K562 (cell line): ENCODE measurements around the gene IL31RA. TPM values are rescaled to one million over a fixed set of nuclear protein-coding genes. Genes with fewer than 3 reads are reported as not detected.

Experiments
- ATAC-seq: fragments of 200-7000 bp; cut with Tn5 transposase; 3 replicates; pipeline ENCODE4 v1.9.1; 2020; ENCODE audit warnings: moderate library complexity
- BruUV-seq: library from RNA; stranded (reverse); fragments of 400-500 nt; replicated peaks from 2 replicates; lab custom pipeline; 2021; lab: Mats Ljungman, UMichigan
- CTCF ChIA-PET: fragments of 300-600 bp; formaldehyde crosslinking; extraction: SDS; loops from one replicate; lab custom pipeline; 2021; ENCODE audit warnings: low intra/inter-chr PET ratio; lab: Yijun Ruan, JAX
- POLR2A ChIA-PET: fragments of 300-600, 350-650 bp; sonication (Branson Sonifier 250); formaldehyde crosslinking; extraction: SDS; loops from one replicate; lab custom pipeline; 2021; ENCODE audit warnings: antibody characterized with exemption, inconsistent platforms; lab: Yijun Ruan, JAX
- DNase-seq, 4 experiments: peaks; one replicate each; pipeline versions ENCODE4 v3.0.0 to v3.0.0-alpha.2; 2011 to 2018; ENCODE audit warnings: low spot score in 3 of 4, mixed read lengths in 3 of 4; ENCODE audit errors: extremely low read depth in 1 of 4
- FAIRE-seq: peaks from 2 replicates; lab custom pipeline; 2011; peaks lifted over from hg19 to GRCh38; lab: Jason Lieb, UNC
- H2AFZ ChIP-seq: 2 replicates; pipeline ENCODE4 v1.6.0; 2011; ENCODE audit warnings: low read depth, low read length, control low read depth, inconsistent platforms
- H3K27ac ChIP-seq: fragments of 200-600 bp; 3 replicates; pipeline ENCODE4 v1.8.0; 2011; ENCODE audit warnings: low read depth, mild to moderate bottlenecking, control low read depth, inconsistent platforms, low read length, moderate library complexity, mixed read lengths; ENCODE audit errors: extremely low read depth
- H3K27me3 ChIP-seq, 2 experiments: fragments of 300-600 bp in 1 of 2; 2 replicates in 1 of 2; 3 replicates in 1 of 2; pipeline versions ENCODE4 v1.6.0 to v1.8.0; 2011; ENCODE audit warnings: inconsistent platforms in 2 of 2, low read length in 2 of 2, mild to moderate bottlenecking in 1 of 2, mixed read lengths in 1 of 2, moderate library complexity in 1 of 2; ENCODE audit not compliant: control insufficient read depth in 2 of 2, insufficient read depth in 2 of 2
- H3K36me3 ChIP-seq: fragments of 300-600 bp; 3 replicates; pipeline ENCODE4 v1.8.0; 2011; ENCODE audit warnings: mild to moderate bottlenecking, low read length, inconsistent platforms; ENCODE audit not compliant: control insufficient read depth, insufficient read depth
- H3K4me1 ChIP-seq, 2 experiments: fragments of 200-600 bp in 1 of 2; replicated peaks in 1 of 2; 2 replicates in 1 of 2; 3 replicates in 1 of 2; pipeline versions ENCODE4 v1.5.1 to v1.8.0; 2011; ENCODE audit warnings: inconsistent platforms in 2 of 2, low read length in 2 of 2, mild to moderate bottlenecking in 1 of 2, mixed read lengths in 1 of 2, moderate library complexity in 1 of 2; ENCODE audit not compliant: control insufficient read depth in 2 of 2, insufficient read depth in 2 of 2
- H3K4me2 ChIP-seq: 2 replicates; pipeline ENCODE4 v1.6.1; 2011; ENCODE audit warnings: low read length, control low read depth, inconsistent platforms, mixed read lengths; ENCODE audit not compliant: insufficient read depth
- H3K4me3 ChIP-seq: fragments of 200-600 bp; sonication (generic), shearing (Covaris generic); 2 replicates; pipeline ENCODE4 v1.5.1; 2016; ENCODE audit warnings: control low read depth, inconsistent platforms
- H3K79me2 ChIP-seq: fragments of 200-600 bp; 3 replicates; pipeline ENCODE4 v1.8.0; 2011; ENCODE audit warnings: low read length, inconsistent platforms; ENCODE audit not compliant: control insufficient read depth, insufficient read depth
- H3K9ac ChIP-seq, 2 experiments: 2 replicates each; pipeline versions ENCODE4 v1.6.0 to v1.6.1; 2011; ENCODE audit warnings: low read depth in 2 of 2, low read length in 2 of 2, control low read depth in 1 of 2, inconsistent platforms in 1 of 2, mild to moderate bottlenecking in 1 of 2, mixed read lengths in 1 of 2; ENCODE audit not compliant: insufficient read depth in 1 of 2
- H3K9me1 ChIP-seq: one replicate; pipeline ENCODE4 v1.6.0; 2011; ENCODE audit warnings: inconsistent platforms, mild to moderate bottlenecking, low read length, moderate library complexity; ENCODE audit not compliant: control insufficient read depth, insufficient read depth
- H3K9me3 ChIP-seq: replicated peaks from 2 replicates; pipeline ENCODE4 v1.5.1; 2011; ENCODE audit warnings: low read depth, low read length, inconsistent platforms; ENCODE audit not compliant: control insufficient read depth, insufficient read depth
- H4K20me1 ChIP-seq: replicated peaks from 2 replicates; pipeline ENCODE4 v1.6.1; 2011; ENCODE audit warnings: low read length, inconsistent platforms, mixed read lengths; ENCODE audit not compliant: control insufficient read depth, insufficient read depth
- BMI1 ChIP-seq: fragments of 150-350 bp; IDR thresholded peaks from 2 replicates; pipeline ENCODE4 v1.6.1; 2014; ENCODE audit warnings: low read length
- E2F3 ChIP-seq: fragments of 250-450 bp; sonication (Bioruptor Pico); IDR thresholded peaks from 2 replicates; pipeline ENCODE4 v1.4.0; 2020; ENCODE audit warnings: mild to moderate bottlenecking
- FOXA3 ChIP-seq, 2 experiments: fragments of 450-650 bp in 1 of 2; sonication (generic) in 1 of 2; formaldehyde crosslinking; IDR thresholded peaks in 1 of 2; conservative IDR thresholded peaks in 1 of 2; 2 replicates each; pipeline versions ENCODE4 v1.4.0 to v1.8.0; 2020 to 2022; ENCODE audit warnings: mild to moderate bottlenecking in 2 of 2, missing genetic modification reagents in 1 of 2
- HNRNPLL ChIP-seq: fragments of 200-400 bp; formaldehyde crosslinking; IDR thresholded peaks from 2 replicates; pipeline ENCODE4 v1.6.1; 2017; ENCODE audit warnings: low read length, low read depth, mild to moderate bottlenecking; ENCODE audit not compliant: poor library complexity, severe bottlenecking
- NRF1 ChIP-seq, 2 experiments: fragments of 450-650 bp; IDR thresholded peaks in 1 of 2; conservative IDR thresholded peaks in 1 of 2; 2 replicates each; pipeline ENCODE4 v1.6.1; 2014; ENCODE audit warnings: mild to moderate bottlenecking in 2 of 2
- POLR2A ChIP-seq: fragments of 450-650 bp; conservative IDR thresholded peaks from 2 replicates; pipeline ENCODE4 v1.6.1; 2016
- ZNF354B ChIP-seq: fragments of 250-450 bp; sonication (Bioruptor Pico); IDR thresholded peaks from 2 replicates; pipeline ENCODE4 v1.4.0; 2020
- ZNF589 ChIP-seq: fragments of 200-800 bp; sonication (Bioruptor generic); IDR thresholded peaks from 2 replicates; pipeline ENCODE4 v1.6.1; 2016; ENCODE audit warnings: low read depth, missing genetic modification characterization, missing compliant biosample characterization
- WGBS: fragments of 100-300 bp; shearing (Covaris generic); methylation state at CpG from one replicate; pipeline ENCODE4 v1.1.6; 2016; ENCODE audit warnings: low coverage, mixed read lengths; ENCODE audit not compliant: insufficient coverage; ENCODE audit errors: missing lambda C conversion rate; 5-methylcytosine and 5-hydroxymethylcytosine counted together
- in situ Hi-C: fragments of 300-500 bp; cut with MboI; formaldehyde crosslinking; loops from 4 replicates; pipeline ENCODE4 v1.15.0; 2018; ENCODE audit warnings: inconsistent platforms, mixed read lengths
- intact Hi-C: fragments of 100-400 bp; cut with micrococcal nuclease; formaldehyde crosslinking; loops from 2 replicates; pipeline ENCODE4 v1.14.2; 2022
- polyA plus RNA-seq, 8 experiments: library from polyadenylated mRNA; depleted of rRNA in 4 of 8; stranded (reverse) in 5 of 8; unstranded in 3 of 8; fragments of >200 nt; fragmentation: Nextera tagmentation in 2 of 8; fragmentation: Illumina TruSeq in 1 of 8; extraction: Ambion mirVana in 2 of 8; extraction: Trizol in 1 of 8; gene quantifications; 2 replicates each; pipeline versions ENCODE4 v1.2.1 to v1.2.3, GENCODE V29; 2011 to 2014; ENCODE audit warnings: inconsistent platforms in 1 of 8, missing spikeins in 1 of 8
- total RNA-seq, 7 experiments: library from RNA; depleted of rRNA in 6 of 7; stranded (reverse); fragments of >200 nt in 6 of 7; fragmentation: Illumina TruSeq in 2 of 7; extraction: Trizol in 2 of 7; gene quantifications; 2 replicates each; pipeline versions ENCODE4 v1.2.1 to v1.2.3, GENCODE V29; 2011 to 2021; ENCODE audit warnings: low replicate concordance in 1 of 7
- TF ChIP-seq, protein P1 (sequence below), 3 experiments: IDR thresholded peaks in 2 of 3; conservative IDR thresholded peaks in 1 of 3; 2 replicates each; pipeline ENCODE4 v1.5.1; 2011 to 2012; ENCODE audit warnings: low read length in 3 of 3, mild to moderate bottlenecking in 3 of 3, control low read depth in 2 of 3, improper control_type of control experiment in 1 of 3, inconsistent platforms in 1 of 3, low read depth in 1 of 3, mixed read lengths in 1 of 3, moderate library complexity in 1 of 3; ENCODE audit not compliant: insufficient read depth in 2 of 3
- TF ChIP-seq, protein P2 (sequence below): fragments of 450-650 bp; formaldehyde crosslinking; IDR thresholded peaks from 2 replicates; pipeline ENCODE4 v1.4.0; 2020; ENCODE audit warnings: mild to moderate bottlenecking, moderate library complexity
- TF ChIP-seq, protein P3 (sequence below): fragments of 250-450 bp; sonication (Bioruptor Pico); IDR thresholded peaks from 2 replicates; pipeline ENCODE4 v1.4.0; 2020
- TF ChIP-seq, protein P4 (sequence below): fragments of 250-450 bp; sonication (Bioruptor Pico); IDR thresholded peaks from 2 replicates; pipeline ENCODE4 v1.5.0; 2021

IL31RA gene
- total and polyA plus RNA-seq, 9 of the 15 experiments (the other 6 are each of a cell fraction or from before 2014, with no cell fraction given): not detected

DNA sequence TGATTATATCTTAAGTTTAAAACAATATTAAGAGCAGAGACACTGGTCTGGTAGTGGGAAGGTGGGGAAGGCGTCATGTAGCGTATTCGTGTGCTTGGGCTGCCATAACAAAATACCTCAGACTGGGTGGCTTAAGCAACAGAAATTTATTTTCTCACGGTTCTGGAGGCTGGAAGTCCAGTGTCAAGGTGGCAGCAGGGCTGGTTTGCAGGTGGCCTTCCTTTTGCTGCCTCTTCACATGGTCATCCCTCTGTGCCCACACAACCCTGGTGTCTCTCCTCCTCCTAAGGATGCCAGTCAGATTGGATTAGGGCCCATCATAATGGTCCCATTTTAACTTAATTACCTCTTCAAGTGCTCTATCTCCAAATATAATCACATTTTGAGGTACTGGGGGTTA, 9.6 kb downstream of the IL31RA start:
- FAIRE-seq: no peak
- Histone ChIP-seq H3K4me1 (no peaks in the 10 kb centered on the region; a peak in 1 of 5 replicates), H3K4me3 (no peak overlapping the region), H3K9me3 (peaks cover 2% of the 10 kb centered on the region), H3K36me3 (no peaks in the 10 kb centered on the region), H3K9ac (no peak overlapping the region), H3K79me2 (no peaks in the 10 kb centered on the region), H2AFZ (no peak overlapping the region), H3K4me2 (no peak overlapping the region), H3K27ac (no peak overlapping the region), H3K27me3 (peaks cover 2 to 10% of the 10 kb centered on the region in 2 experiments; a peak in 2 of 5 replicates), H3K9me1 (no peaks in the 10 kb centered on the region), H4K20me1 (0 out of 2 replicates have a peak, but pooled peaks cover 3% of the 10 kb centered on the region)
- ChIA-PET POLR2A (no interaction called here), CTCF (no interaction called here)
- no TSS peak for BruUV-seq
- no peak for ATAC-seq
- no peak for DNase-seq
- intact Hi-C loops: no loop called here
- WGBS: 4% methylated on average over 4 of the region's 4 CpGs
- TF ChIP-seq E2F3 (CRISPR knock-in tag) (no peak), BMI1 (no peak), HNRNPLL (no peak), ZNF354B (CRISPR knock-in tag) (no peak), POLR2A (no peak), NRF1 (conservative IDR thresholded peaks at IDR 0.05 in 1 of 2, IDR thresholded peaks at IDR 0.05 in 1 of 2) (no peak), FOXA3 (CRISPR knock-in tag; conservative IDR thresholded peaks at IDR 0.05 in 1 of 2, IDR thresholded peaks at IDR 0.05 in 1 of 2) (no peak), ZNF589 (CRISPR knock-in tag) (no peak)
- TF ChIP-seq, protein P1, sequence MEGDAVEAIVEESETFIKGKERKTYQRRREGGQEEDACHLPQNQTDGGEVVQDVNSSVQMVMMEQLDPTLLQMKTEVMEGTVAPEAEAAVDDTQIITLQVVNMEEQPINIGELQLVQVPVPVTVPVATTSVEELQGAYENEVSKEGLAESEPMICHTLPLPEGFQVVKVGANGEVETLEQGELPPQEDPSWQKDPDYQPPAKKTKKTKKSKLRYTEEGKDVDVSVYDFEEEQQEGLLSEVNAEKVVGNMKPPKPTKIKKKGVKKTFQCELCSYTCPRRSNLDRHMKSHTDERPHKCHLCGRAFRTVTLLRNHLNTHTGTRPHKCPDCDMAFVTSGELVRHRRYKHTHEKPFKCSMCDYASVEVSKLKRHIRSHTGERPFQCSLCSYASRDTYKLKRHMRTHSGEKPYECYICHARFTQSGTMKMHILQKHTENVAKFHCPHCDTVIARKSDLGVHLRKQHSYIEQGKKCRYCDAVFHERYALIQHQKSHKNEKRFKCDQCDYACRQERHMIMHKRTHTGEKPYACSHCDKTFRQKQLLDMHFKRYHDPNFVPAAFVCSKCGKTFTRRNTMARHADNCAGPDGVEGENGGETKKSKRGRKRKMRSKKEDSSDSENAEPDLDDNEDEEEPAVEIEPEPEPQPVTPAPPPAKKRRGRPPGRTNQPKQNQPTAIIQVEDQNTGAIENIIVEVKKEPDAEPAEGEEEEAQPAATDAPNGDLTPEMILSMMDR (IDR thresholded peaks at IDR 0.05 in 2 of 3, conservative IDR thresholded peaks at IDR 0.05 in 1 of 3; ENCODE audit: insufficient read depth in 2 of 3, low read depth in 1 of 3, low read length in 3 of 3): no peak
- TF ChIP-seq, protein P2, sequence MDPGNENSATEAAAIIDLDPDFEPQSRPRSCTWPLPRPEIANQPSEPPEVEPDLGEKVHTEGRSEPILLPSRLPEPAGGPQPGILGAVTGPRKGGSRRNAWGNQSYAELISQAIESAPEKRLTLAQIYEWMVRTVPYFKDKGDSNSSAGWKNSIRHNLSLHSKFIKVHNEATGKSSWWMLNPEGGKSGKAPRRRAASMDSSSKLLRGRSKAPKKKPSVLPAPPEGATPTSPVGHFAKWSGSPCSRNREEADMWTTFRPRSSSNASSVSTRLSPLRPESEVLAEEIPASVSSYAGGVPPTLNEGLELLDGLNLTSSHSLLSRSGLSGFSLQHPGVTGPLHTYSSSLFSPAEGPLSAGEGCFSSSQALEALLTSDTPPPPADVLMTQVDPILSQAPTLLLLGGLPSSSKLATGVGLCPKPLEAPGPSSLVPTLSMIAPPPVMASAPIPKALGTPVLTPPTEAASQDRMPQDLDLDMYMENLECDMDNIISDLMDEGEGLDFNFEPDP: no peak
- TF ChIP-seq, protein P3, sequence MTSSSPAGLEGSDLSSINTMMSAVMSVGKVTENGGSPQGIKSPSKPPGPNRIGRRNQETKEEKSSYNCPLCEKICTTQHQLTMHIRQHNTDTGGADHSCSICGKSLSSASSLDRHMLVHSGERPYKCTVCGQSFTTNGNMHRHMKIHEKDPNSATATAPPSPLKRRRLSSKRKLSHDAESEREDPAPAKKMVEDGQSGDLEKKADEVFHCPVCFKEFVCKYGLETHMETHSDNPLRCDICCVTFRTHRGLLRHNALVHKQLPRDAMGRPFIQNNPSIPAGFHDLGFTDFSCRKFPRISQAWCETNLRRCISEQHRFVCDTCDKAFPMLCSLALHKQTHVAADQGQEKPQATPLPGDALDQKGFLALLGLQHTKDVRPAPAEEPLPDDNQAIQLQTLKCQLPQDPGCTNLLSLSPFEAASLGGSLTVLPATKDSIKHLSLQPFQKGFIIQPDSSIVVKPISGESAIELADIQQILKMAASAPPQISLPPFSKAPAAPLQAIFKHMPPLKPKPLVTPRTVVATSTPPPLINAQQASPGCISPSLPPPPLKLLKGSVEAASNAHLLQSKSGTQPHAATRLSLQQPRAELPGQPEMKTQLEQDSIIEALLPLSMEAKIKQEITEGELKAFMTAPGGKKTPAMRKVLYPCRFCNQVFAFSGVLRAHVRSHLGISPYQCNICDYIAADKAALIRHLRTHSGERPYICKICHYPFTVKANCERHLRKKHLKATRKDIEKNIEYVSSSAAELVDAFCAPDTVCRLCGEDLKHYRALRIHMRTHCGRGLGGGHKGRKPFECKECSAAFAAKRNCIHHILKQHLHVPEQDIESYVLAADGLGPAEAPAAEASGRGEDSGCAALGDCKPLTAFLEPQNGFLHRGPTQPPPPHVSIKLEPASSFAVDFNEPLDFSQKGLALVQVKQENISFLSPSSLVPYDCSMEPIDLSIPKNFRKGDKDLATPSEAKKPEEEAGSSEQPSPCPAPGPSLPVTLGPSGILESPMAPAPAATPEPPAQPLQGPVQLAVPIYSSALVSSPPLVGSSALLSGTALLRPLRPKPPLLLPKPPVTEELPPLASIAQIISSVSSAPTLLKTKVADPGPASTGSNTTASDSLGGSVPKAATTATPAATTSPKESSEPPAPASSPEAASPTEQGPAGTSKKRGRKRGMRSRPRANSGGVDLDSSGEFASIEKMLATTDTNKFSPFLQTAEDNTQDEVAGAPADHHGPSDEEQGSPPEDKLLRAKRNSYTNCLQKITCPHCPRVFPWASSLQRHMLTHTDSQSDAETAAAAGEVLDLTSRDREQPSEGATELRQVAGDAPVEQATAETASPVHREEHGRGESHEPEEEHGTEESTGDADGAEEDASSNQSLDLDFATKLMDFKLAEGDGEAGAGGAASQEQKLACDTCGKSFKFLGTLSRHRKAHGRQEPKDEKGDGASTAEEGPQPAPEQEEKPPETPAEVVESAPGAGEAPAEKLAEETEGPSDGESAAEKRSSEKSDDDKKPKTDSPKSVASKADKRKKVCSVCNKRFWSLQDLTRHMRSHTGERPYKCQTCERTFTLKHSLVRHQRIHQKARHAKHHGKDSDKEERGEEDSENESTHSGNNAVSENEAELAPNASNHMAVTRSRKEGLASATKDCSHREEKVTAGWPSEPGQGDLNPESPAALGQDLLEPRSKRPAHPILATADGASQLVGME (CRISPR knock-in tag): no peak
- TF ChIP-seq, protein P4, sequence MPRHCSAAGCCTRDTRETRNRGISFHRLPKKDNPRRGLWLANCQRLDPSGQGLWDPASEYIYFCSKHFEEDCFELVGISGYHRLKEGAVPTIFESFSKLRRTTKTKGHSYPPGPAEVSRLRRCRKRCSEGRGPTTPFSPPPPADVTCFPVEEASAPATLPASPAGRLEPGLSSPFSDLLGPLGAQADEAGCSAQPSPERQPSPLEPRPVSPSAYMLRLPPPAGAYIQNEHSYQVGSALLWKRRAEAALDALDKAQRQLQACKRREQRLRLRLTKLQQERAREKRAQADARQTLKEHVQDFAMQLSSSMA (CRISPR knock-in tag): no peak
- in situ Hi-C loops: no loop called here
